HCT116 (cell line): ENCODE data around the gene GAL3ST3. TPM values are rescaled to one million over a fixed set of nuclear protein-coding genes. Genes with fewer than 3 reads are reported as not detected.

Experiments used
- ATAC-seq: fragments of 200-7000 bp; cut with Tn5 transposase; 2 replicates; pipeline ENCODE4 v1.9.1; 2020; ENCODE audit warnings: mild to moderate bottlenecking, moderate library complexity
- BruUV-seq: library from RNA; stranded (reverse); fragments of 400-500 nt; replicated peaks from 2 replicates; lab custom pipeline; 2021; lab: Mats Ljungman, UMichigan
- CTCF ChIA-PET: fragments of 300-600 bp; sonication (Branson Sonifier 250); formaldehyde crosslinking; loops from one replicate; lab custom pipeline; 2021; ENCODE audit warnings: antibody characterized with exemption; lab: Charles Lee
- POLR2A ChIA-PET: fragments of 300-600, 350-600 bp; sonication (Branson Sonifier 250); formaldehyde crosslinking; loops from one replicate; lab custom pipeline; 2021; ENCODE audit warnings: antibody characterized with exemption; lab: Charles Lee
- RAD21 ChIA-PET, 2 experiments: fragments of 300-600 bp; sonication (Branson Sonifier 250); formaldehyde crosslinking; loops; one replicate each; lab custom pipeline; 2023; ENCODE audit warnings: low total read pairs in 2 of 2; ENCODE audit not compliant: uncharacterized antibody in 2 of 2, unreplicated experiment in 2 of 2, low non-redundant PET in 1 of 2; lab: Charles Lee
- DNase-seq: peaks from one replicate; pipeline ENCODE4 v3.0.0-alpha.2; 2010; ENCODE audit warnings: low read depth, low spot score
- H2AFZ ChIP-seq: fragments of 200-600 bp; shearing (Covaris generic), sonication (generic); 2 replicates; pipeline ENCODE4 v1.6.1; 2017; ENCODE audit warnings: low read depth, mixed run types, mixed read lengths, antibody characterized with exemption, low read length; ENCODE audit not compliant: poor library complexity, severe bottlenecking
- H3K27ac ChIP-seq: 2 replicates; pipeline ENCODE4 v1.5.1; 2012; ENCODE audit warnings: low read depth, low read length
- H3K27me3 ChIP-seq: fragments of 200-600 bp; sonication (generic); 2 replicates; pipeline ENCODE4 v1.6.1; 2016; ENCODE audit warnings: mixed run types, low read length, mixed read lengths; ENCODE audit not compliant: insufficient read depth
- H3K36me3 ChIP-seq, 2 experiments: fragments of 200-500 bp in 1 of 2; fragments of 200-600 bp in 1 of 2; sonication (Bioruptor generic) in 1 of 2; sonication (generic) in 1 of 2; 2 replicates each; pipeline versions ENCODE4 v1.5.1 to v1.6.1; 2014 to 2016; ENCODE audit warnings: low read length in 2 of 2, inconsistent platforms in 1 of 2, mixed read lengths in 1 of 2, mixed run types in 1 of 2; ENCODE audit not compliant: insufficient read depth in 2 of 2, control insufficient read depth in 1 of 2
- H3K4me1 ChIP-seq, 2 experiments: fragments of 200-600 bp in 1 of 2; sonication (generic) in 1 of 2; 2 replicates each; pipeline versions ENCODE4 v1.5.1 to v1.6.1; 2012 to 2017; ENCODE audit warnings: low read length in 2 of 2, inconsistent platforms in 1 of 2, mild to moderate bottlenecking in 1 of 2, mixed read lengths in 1 of 2, mixed run types in 1 of 2, moderate library complexity in 1 of 2; ENCODE audit not compliant: insufficient read depth in 2 of 2, control insufficient read depth in 1 of 2
- H3K4me2 ChIP-seq: fragments of 200-600 bp; sonication (generic); 2 replicates; pipeline ENCODE4 v1.6.1; 2017; ENCODE audit warnings: mixed run types, low read length, mixed read lengths
- H3K4me3 ChIP-seq, 2 experiments: fragments of 200-600 bp in 1 of 2; sonication (generic) in 1 of 2; replicated peaks in 1 of 2; 2 replicates each; pipeline ENCODE4 v1.5.1; 2011 to 2016; ENCODE audit warnings: low read length in 2 of 2, control low read depth in 1 of 2, low read depth in 1 of 2, mild to moderate bottlenecking in 1 of 2, mixed read lengths in 1 of 2, mixed run types in 1 of 2
- H3K79me2 ChIP-seq: fragments of 200-600 bp; sonication (generic); 2 replicates; pipeline ENCODE4 v1.6.1; 2017; ENCODE audit warnings: mild to moderate bottlenecking, mixed run types, low read length, moderate library complexity, mixed read lengths; ENCODE audit not compliant: insufficient read depth
- H3K9ac ChIP-seq: fragments of 200-600 bp; sonication (generic); 2 replicates; pipeline ENCODE4 v1.6.1; 2016; ENCODE audit warnings: low read length, mixed read lengths
- H3K9me2 ChIP-seq: fragments of 200-600 bp; sonication (generic), shearing (Covaris generic); 2 replicates; pipeline ENCODE4 v1.6.1; 2017; ENCODE audit warnings: mixed run types, mild to moderate bottlenecking, moderate library complexity; ENCODE audit not compliant: insufficient read depth
- H3K9me3 ChIP-seq, 2 experiments: fragments of 200-500 bp in 1 of 2; fragments of 200-600 bp in 1 of 2; sonication (Bioruptor generic) in 1 of 2; sonication (generic) in 1 of 2; 2 replicates each; pipeline ENCODE4 v1.6.1; 2014 to 2017; ENCODE audit warnings: low read length in 2 of 2, mixed read lengths in 2 of 2, inconsistent platforms in 1 of 2, low read depth in 1 of 2, mild to moderate bottlenecking in 1 of 2, mixed run types in 1 of 2, moderate library complexity in 1 of 2; ENCODE audit not compliant: control insufficient read depth in 1 of 2, insufficient read depth in 1 of 2
- H4K20me1 ChIP-seq: fragments of 200-600 bp; sonication (generic), shearing (Covaris generic); 2 replicates; pipeline ENCODE4 v1.6.1; 2017; ENCODE audit warnings: mixed run types, mild to moderate bottlenecking, moderate library complexity; ENCODE audit not compliant: insufficient read depth
- ATF3 ChIP-seq: IDR thresholded peaks from 2 replicates; pipeline ENCODE4 v1.6.1; 2012
- CEBPB ChIP-seq: IDR thresholded peaks from 2 replicates; pipeline ENCODE4 v1.6.1; 2012; ENCODE audit warnings: low read depth
- CTCF ChIP-seq, 3 experiments: fragments of 200-600 bp in 1 of 3; sonication (generic) in 1 of 3; IDR thresholded peaks in 2 of 3; conservative IDR thresholded peaks in 1 of 3; 2 replicates each; pipeline ENCODE4 v1.5.1; 2012 to 2017; ENCODE audit warnings: low read depth in 2 of 3, low read length in 2 of 3, antibody characterized with exemption in 1 of 3, borderline replicate concordance in 1 of 3, control low read depth in 1 of 3, mild to moderate bottlenecking in 1 of 3, mixed read lengths in 1 of 3, mixed run types in 1 of 3, moderate library complexity in 1 of 3; ENCODE audit not compliant: insufficient read depth in 1 of 3
- EGR1 ChIP-seq: IDR thresholded peaks from 2 replicates; pipeline ENCODE4 v1.6.1; 2012; ENCODE audit warnings: low read depth
- ELF1 ChIP-seq: IDR thresholded peaks from 2 replicates; pipeline ENCODE4 v1.6.1; 2012; ENCODE audit warnings: low read depth, borderline replicate concordance
- EZH2 ChIP-seq: fragments of 200-600 bp; sonication (generic); IDR thresholded peaks from 2 replicates; pipeline ENCODE4 v1.6.1; 2017; ENCODE audit warnings: antibody characterized with exemption, mixed run types
- EZH2phosphoT487 ChIP-seq: fragments of 200-600 bp; IDR thresholded peaks from 2 replicates; pipeline ENCODE4 v1.6.1; 2018; ENCODE audit warnings: antibody characterized with exemption, borderline replicate concordance
- JUND ChIP-seq: IDR thresholded peaks from 2 replicates; pipeline ENCODE4 v1.6.1; 2012
- POLR2A ChIP-seq: IDR thresholded peaks from 2 replicates; pipeline ENCODE4 v1.7.0; 2011; ENCODE audit warnings: borderline replicate concordance; ENCODE audit not compliant: insufficient read depth, insufficient read length; ENCODE audit errors: extremely low read depth
- RAD21 ChIP-seq: IDR thresholded peaks from 2 replicates; pipeline ENCODE4 v1.6.1; 2012; ENCODE audit warnings: low read depth, mild to moderate bottlenecking
- SIN3A ChIP-seq: IDR thresholded peaks from 2 replicates; pipeline ENCODE4 v1.6.1; 2012; ENCODE audit warnings: low read depth
- SP1 ChIP-seq: IDR thresholded peaks from 2 replicates; pipeline ENCODE4 v1.6.1; 2012; ENCODE audit warnings: low read depth
- TCF7L2 ChIP-seq: IDR thresholded peaks from 2 replicates; pipeline ENCODE4 v1.7.0; 2011; ENCODE audit warnings: borderline replicate concordance, inconsistent platforms; ENCODE audit not compliant: insufficient read depth, insufficient read length; ENCODE audit errors: extremely low read depth
- ZBTB33 ChIP-seq: IDR thresholded peaks from 2 replicates; pipeline ENCODE4 v1.6.1; 2011; ENCODE audit warnings: mild to moderate bottlenecking, low read length, moderate library complexity; ENCODE audit not compliant: insufficient replicate concordance; ENCODE audit errors: extremely low read depth
- ZFX ChIP-seq: fragments of 450-650 bp; IDR thresholded peaks from 2 replicates; pipeline ENCODE4 v1.6.1; 2017
- ZNF274 ChIP-seq: fragments of 200-500 bp; sonication (Bioruptor generic); IDR thresholded peaks from 2 replicates; pipeline ENCODE4 v1.6.1; 2014; ENCODE audit warnings: mild to moderate bottlenecking, low read depth, low read length, inconsistent platforms
- intact Hi-C: fragments of 100-400 bp; cut with micrococcal nuclease; formaldehyde crosslinking; loops from 2 replicates; pipeline ENCODE4 v1.10.0; 2022
- total RNA-seq: library from RNA; stranded (reverse); gene quantifications from one replicate; pipeline ENCODE4 v1.2.1, GENCODE V29; 2021; ENCODE audit not compliant: unreplicated experiment
- TF ChIP-seq, protein P1 (sequence below): IDR thresholded peaks from 2 replicates; pipeline ENCODE4 v1.6.1; 2012
- TF ChIP-seq, protein P2 (sequence below): IDR thresholded peaks from 2 replicates; pipeline ENCODE4 v1.6.1; 2012; ENCODE audit warnings: low read depth

GAL3ST3 gene
- total RNA-seq, 1 experiment from 2014 or later, result not detected

DNA sequence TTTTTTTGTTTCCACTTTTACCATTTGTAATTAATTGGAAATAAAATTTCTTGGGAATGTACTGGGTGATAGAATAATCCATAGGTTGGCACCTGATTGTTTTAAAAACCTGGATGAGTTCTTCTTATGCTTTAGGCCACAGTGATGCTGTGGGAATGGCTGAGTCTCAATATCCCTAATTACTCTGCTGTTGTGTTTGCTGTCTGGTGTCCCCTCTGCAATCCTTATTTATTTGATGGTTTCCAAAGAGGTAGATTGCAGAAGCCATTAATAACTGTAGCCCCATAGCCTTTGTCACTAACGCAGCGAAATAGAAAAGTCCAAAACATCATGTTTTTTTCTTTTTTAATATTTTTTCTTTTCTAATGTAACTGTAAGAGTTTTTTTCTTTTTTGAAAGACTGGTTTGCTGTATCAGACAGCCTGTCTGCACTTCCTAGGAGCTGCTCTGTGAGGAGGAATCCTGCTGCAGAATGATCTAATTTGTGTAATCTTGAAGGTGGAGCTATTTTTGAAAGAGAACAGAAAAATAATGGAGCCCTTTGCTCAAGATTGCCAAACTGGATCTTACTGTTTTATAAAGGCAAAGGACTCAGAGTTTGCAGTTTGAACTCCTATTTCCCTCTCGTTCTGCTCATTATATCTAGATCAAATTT lies 36.0 kb upstream of the GAL3ST3 start:
- intact Hi-C loops, result no loop called here
- H3K9me3 ChIP-seq, result no peaks in the 10 kb centered on the region
- no peaks in the 10 kb centered on the region for H3K27me3 ChIP-seq
- no peaks in the 10 kb centered on the region for H4K20me1 ChIP-seq
- H2AFZ ChIP-seq, result no peak overlapping the region
- BruUV-seq, result no TSS peak
- no peaks in the 10 kb centered on the region for H3K9me2 ChIP-seq
- ATAC-seq (no peak), DNase-seq (no peak)
- no peak overlapping the region for H3K9ac ChIP-seq
- no peak overlapping the region for H3K4me3 ChIP-seq
- RAD21 ChIA-PET, result no interaction called here
- no peaks in the 10 kb centered on the region for H3K36me3 ChIP-seq
- H3K4me1 ChIP-seq, result peaks cover 28 to 38% of the 10 kb centered on the region in 2 experiments
- TF ChIP-seq ATF3 (no peak), EZH2 (no peak), RAD21 (no peak), SIN3A (no peak), EGR1 (no peak), CTCF (IDR thresholded peaks at IDR 0.05 in 2 of 3, conservative IDR thresholded peaks at IDR 0.05 in 1 of 3; ENCODE audit: borderline replicate concordance in 1 of 3, insufficient read depth in 1 of 3, low read depth in 2 of 3, low read length in 2 of 3) (no peak), EZH2phosphoT487 (no peak), ZBTB33 (no peak), ZNF274 (no peak), ELF1 (no peak), CEBPB (no peak), TCF7L2 (no peak), ZFX (no peak), JUND (no peak), SP1 (no peak), POLR2A (no peak)
- TF ChIP-seq, protein P1, sequence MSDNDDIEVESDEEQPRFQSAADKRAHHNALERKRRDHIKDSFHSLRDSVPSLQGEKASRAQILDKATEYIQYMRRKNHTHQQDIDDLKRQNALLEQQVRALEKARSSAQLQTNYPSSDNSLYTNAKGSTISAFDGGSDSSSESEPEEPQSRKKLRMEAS, result no peak
- TF ChIP-seq, protein P2, sequence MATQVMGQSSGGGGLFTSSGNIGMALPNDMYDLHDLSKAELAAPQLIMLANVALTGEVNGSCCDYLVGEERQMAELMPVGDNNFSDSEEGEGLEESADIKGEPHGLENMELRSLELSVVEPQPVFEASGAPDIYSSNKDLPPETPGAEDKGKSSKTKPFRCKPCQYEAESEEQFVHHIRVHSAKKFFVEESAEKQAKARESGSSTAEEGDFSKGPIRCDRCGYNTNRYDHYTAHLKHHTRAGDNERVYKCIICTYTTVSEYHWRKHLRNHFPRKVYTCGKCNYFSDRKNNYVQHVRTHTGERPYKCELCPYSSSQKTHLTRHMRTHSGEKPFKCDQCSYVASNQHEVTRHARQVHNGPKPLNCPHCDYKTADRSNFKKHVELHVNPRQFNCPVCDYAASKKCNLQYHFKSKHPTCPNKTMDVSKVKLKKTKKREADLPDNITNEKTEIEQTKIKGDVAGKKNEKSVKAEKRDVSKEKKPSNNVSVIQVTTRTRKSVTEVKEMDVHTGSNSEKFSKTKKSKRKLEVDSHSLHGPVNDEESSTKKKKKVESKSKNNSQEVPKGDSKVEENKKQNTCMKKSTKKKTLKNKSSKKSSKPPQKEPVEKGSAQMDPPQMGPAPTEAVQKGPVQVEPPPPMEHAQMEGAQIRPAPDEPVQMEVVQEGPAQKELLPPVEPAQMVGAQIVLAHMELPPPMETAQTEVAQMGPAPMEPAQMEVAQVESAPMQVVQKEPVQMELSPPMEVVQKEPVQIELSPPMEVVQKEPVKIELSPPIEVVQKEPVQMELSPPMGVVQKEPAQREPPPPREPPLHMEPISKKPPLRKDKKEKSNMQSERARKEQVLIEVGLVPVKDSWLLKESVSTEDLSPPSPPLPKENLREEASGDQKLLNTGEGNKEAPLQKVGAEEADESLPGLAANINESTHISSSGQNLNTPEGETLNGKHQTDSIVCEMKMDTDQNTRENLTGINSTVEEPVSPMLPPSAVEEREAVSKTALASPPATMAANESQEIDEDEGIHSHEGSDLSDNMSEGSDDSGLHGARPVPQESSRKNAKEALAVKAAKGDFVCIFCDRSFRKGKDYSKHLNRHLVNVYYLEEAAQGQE, result no peak
- H3K27ac ChIP-seq, result no peak overlapping the region
- POLR2A ChIA-PET, result interaction anchor here (0.6 kb wide), 1 partner anchor 48 kb away, joined by 4 read pairs; no protein-coding TSS in a partner anchor
- CTCF ChIA-PET, result no interaction called here
- no peak overlapping the region for H3K4me2 ChIP-seq
- peaks cover 42% of the 10 kb centered on the region for H3K79me2 ChIP-seq
